ENCODE data around the gene SUGCT. TPM values are rescaled to one million over a fixed set of nuclear protein-coding genes. Genes with fewer than 3 reads are reported as not detected.

SUGCT gene
- total RNA-seq, 1 experiment from 2014 or later, result 1.3 TPM

DNA sequence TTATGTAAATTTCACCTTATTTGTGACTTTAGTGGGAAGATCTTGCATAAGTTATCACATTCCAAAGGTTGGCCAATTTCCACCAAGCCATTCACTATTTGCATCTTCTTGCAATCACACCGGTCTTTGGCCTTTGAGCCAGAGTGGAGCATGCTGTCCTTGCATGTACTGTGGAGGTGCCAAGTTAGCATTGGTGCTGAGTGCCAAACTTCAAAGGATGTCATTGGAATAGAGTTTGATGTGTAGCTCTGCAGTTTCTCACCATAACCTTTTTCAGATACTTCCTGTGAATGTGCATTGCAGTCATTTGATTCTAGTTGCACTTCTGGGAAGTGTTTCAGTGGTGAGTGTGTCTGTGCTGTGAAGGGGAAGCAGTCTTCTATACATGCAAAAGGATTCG, 620.6 kb downstream of the SUGCT start:
- DNase-seq (ENCODE audit: extremely low read depth, low read depth), result no peak

DNA sequence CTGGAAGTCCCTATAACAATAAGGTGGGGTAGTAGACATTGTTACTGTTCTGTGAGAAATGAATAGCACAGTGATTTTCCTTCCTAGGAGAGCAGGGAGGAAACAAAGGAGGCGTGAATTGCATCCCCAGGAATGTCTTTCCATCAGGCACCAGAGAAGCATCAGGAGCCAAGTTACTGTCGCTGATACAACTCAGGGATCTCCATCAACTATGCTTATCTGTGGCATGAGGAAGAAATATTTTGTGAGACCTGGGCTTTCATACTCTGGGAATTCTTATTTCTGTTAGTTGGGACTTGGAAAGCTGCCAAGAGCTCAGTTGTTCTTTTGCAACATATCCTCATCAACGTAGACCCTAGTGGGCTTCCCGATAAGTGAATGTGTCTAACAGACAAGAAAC, 622.3 kb downstream of the SUGCT start:
- no peak for DNase-seq (ENCODE audit: extremely low read depth, low read depth)

DNA sequence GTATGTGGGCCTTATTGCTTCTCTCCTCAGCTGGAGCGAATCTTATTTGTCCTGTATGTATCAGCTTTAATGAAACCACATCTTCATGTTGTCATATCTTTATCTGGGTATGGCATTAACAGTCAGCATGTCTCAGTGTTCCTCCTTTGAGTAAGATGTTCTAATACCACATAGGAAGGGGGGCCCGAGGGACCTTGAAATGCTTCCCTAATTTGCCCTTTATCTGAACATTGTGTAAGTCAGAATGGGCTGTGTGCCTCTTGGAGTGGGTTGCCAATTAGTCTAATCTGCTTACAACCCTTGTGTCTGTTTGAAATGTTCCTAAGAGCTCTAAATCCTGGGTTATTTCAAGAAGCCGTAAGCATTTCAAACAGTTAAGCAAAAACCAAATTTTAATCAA, 623.8 kb downstream of the SUGCT start:
- no peak for DNase-seq (ENCODE audit: extremely low read depth, low read depth)

DNA sequence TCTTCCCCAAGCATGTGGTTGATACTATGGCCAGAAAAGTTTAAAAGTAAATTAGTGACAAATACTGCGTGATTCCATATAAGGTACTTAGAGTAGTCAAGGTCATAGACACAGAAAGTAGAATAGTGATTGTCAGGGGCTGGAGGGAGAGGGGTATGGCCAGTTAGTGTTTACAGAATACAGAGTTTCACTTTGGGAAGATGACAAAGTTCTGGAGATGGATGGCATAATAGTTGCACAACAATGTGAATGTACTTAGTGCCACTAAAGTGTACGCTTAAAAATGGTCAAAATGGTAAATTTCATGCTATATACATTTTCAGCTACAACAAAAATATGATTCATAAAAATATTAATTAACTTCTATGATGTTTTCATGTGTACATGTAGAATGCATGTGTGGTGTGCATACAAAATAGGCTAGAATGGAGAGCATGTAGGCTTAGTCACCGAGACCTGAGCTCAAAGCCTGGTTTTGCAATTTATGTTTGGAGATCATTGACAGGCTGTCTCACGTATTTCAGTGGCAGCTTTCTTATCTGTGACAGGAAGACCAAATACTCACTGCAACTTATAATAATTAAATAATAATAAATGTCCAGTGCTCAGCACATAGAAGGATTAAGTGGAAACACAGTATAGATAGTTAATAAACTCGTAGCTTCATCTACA, 625.6 kb downstream of the SUGCT start:
- no peak for DNase-seq (ENCODE audit: extremely low read depth, low read depth)

DNA sequence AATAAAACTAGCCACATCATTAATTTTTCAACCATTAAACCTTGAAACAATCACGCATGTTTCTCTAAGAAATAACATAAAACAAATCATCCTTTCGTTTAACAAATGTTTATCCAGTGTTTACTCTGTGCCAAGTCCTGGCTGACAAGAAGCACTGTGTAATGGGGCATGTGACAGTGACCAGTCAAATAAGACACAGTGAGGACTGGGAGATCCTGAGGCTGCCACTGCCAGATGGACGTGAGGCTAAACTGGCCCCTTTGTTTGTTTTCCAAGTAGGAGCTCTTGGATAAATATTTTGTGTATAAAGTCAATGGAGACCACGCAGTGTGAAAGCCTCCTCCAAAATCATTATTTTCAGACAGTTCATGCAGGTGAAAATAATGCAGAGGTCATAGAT, 626.2 kb downstream of the SUGCT start:
- no peak for DNase-seq (ENCODE audit: extremely low read depth, low read depth)

DNA sequence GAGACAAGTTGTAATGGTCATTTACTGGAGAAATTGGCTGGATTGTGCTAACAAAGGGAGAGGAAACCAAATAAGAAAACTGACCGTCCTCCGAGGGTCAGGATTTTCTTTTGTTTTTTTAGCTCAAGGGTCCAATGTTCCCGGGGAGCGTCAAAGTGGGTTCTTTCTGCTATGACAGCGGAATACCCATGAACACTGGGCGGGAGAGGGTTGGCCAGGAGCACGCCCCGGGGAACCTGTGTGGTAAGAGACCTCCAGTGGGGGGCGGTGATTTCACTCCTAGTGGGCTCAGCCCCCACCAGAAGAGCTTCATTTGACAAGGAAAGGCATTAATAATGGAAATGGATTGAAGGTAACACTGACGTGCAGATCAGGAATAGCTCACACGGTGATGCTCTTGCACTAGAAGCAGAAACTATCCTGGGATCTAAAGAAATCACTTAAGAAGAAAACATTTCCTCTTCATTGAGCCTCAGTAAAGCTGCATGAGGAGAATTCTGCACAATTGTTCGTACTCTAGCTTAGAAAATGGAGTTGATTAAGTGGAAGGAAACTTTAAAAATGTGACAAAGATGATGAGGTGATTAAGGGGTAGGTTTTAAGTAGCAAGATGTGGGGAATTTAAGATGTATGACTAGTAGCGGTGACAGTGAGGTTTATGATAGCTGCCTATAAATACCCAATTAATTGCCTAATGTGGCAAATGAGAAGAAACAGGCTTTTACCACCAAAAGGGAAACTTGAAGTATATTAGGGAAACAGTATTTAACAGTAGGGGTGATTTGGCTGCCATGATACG, 627.2 kb downstream of the SUGCT start:
- DNase-seq (ENCODE audit: extremely low read depth, low read depth), result no peak

DNA sequence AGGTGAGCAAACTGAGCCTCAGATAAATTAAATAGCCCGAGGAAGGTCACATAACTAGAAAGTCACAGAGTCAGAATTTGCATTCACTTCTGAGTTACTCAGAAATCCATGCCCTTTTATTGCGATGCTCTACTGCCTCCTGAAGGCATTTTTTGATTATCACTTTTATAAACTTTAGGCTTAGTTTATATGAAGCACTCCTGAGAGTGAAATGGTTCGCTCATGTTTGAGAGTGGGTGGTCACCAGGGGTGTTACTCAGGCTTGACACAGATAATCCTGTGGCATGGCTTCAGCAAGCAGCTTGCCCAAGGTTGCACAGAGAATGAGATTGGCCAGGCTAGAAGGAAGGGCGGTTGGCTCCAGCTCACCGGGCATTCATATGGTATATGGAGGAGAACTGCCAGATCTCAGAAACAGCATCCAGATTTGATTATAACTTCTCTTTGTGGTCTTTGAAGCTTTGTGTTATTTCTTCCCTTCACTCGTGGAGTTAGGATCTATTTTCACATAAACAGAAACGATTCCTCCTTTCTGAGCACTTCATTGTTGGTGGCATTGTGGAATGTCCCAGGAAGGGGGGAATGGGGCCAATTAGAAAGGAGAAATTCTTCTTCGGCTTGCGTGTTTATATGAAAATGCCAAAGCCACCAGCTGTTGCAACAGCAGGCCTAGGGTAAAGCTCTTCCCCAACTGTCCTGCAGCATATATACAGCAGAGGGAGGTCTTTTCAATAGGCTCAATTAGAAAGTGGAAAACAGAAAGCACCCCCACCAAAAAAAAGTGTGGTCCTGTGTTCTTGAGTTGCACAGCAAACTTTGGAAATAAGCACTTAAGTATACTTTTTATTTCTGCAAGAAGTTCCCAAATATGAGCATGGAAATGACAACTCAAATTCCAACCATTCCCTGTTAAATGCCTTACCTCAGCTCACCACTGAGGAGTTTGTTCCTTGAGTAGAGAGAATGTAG, 628.8 kb downstream of the SUGCT start:
- peak; percentile 12 for DNase-seq (ENCODE audit: extremely low read depth, low read depth)

DNA sequence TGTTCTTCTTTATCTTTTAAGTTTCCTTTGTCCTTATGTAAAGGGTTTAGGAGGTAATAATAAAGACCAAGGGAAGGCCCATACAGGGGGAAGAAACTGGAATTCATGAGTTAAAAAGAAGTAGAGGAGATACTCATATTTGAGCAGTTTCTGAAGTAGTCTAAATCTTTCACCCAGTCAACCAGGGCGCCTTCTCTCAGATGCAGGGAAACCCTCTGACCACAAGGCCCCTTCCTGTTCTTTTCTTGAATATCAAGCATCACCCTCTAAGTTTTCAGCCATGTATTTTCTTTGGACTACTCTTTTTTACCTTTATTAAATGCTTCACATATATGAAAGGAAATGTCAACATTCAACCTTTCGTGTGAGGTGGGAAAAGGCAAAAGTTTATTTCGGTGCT, 630.8 kb downstream of the SUGCT start:
- DNase-seq (ENCODE audit: extremely low read depth, low read depth), result no peak

DNA sequence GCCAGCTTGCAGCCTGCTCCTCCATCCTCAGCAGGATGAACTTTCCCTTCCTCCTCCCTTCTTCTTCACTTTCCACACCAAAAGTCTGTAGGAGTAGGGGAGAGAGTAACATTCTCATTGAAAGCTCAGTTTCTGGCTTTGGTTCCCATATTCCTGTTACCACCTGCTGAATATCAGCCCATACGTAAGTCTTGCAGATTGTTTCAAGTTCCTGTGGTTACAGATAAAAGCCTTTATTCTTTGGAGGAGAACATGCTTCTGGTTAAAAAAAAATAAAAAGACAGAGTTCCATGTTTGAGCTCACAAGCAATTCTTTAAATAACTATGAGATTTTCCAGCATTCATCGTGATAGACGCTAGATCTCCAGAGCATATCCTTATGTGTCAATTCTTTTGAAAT, 637.3 kb downstream of the SUGCT start:
- no peak for DNase-seq (ENCODE audit: extremely low read depth, low read depth)

DNA sequence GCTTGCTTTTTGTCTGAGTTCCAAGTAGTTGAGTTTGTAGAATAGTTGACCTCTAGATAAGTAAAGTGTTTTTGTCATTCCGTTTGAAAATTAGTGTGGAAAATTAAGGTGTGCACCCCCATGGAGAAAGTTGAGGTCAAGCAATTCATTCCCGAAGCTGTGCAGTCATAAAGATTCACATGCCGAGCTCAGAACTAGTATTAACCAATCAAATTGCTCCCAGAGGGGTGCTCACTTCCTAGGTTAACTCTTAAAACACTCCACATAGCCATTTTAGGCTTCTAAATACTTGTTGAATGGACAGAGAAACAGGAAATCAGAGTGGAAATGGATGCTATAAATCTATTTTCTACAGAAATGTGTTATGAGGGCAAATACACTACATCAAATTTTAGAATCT, 638.9 kb downstream of the SUGCT start:
- no peak for DNase-seq (ENCODE audit: extremely low read depth, low read depth)

DNA sequence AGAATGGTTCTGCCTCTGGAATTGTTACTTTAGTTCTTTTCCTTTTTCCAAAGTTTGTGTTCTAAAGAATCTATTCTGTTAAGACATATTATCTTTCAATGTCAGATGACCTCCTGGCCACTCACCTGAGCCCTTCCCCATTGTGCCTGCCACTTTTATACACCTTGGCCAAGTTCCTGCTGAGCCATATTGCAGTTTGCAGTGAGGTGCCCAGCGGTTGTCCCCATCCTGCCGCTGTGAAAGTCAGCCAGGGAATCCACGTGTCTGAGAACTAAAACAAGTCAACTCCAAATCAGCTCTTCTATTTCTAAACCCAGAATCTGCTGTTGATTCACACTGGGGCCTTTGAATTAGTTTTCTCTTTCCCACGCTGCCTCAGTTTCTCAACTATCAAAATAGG, 641.1 kb downstream of the SUGCT start:
- no peak for DNase-seq (ENCODE audit: extremely low read depth, low read depth)

DNA sequence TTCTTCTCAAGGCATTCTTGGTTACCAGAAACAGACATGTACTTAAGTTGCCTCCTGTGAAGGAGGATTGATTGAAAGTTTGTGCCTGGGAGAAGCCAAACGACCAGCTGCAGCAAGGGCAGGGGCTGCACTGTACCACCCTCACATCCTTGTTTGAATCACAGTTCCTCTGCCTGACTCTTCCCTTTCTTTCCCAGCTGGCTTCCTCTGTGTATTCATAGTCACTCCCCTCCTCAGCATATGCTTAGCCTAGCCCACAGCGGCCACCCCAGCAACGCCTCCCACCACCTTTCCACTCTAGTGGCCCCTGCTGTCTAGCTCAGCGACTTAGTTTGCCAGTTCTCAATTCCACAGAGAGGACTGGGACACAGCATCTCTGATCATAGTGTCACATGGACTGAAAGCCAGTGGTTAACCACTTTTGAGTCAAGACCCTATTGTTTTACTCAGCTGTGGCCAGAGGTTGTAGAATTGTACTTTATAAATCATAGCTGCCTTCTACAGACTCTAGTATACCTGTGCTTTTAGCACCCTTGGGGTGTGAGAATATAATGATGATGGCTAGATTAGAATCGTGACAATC, 643.0 kb downstream of the SUGCT start:
- DNase-seq (ENCODE audit: extremely low read depth, low read depth), result no peak

DNA sequence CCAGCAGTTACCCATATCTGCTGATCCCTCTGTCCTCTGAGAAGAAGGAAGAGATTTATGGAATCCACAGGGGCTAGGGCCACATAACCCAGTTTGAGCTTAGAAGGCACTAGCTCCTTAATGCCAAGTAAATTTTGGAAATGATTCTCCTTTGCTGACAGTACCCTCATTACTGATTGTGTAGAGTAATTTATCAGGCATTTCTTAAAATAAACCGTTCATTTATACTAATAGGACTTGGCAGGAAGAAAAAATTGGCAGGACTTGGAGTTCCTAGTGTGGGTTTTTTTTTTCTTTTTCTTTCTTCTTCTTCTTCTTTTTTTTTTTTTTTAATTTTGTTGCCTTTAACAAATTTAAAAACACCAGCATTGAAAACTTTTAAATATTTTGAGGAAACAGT, 645.7 kb downstream of the SUGCT start:
- no peak for DNase-seq (ENCODE audit: extremely low read depth, low read depth)

DNA sequence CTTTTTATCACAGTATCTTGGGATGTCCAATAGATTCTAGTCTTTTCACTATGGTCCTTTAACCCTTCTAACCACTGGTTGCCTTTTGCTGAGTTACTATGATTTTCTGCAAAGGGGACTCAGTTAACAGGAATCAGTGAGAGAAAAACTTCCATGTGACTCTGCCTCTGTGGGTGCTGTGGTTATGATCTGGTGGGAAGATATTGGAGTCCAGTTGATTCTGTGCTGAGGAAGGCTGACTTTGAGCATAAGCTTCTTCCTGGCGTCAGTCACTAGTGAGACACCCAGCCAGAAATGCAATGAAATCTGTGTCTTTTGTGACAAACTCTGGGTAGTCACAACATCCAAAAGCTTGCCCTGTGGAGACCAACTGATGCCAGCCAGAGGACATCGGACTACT, 648.0 kb downstream of the SUGCT start:
- DNase-seq (ENCODE audit: extremely low read depth, low read depth), result no peak

DNA sequence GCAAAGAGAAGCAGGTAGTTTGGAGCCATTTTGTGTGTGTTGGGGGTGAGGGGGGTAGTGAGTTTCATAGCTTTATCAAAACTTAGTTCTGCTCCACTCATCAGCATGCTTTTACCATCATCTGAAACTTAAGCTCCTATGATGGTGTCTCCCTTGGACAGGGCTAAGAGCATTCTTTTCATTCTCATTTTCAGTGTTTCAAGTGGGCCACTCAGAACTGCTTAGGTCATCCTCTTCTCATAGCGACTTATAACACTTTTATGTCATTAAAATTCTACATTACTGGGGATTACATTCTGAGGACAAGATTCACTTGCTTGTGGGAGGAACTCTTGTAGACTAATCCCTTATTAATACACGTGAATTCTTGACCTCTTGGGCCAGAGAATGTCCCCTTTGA, 649.4 kb downstream of the SUGCT start:
- DNase-seq (ENCODE audit: extremely low read depth, low read depth), result no peak

DNA sequence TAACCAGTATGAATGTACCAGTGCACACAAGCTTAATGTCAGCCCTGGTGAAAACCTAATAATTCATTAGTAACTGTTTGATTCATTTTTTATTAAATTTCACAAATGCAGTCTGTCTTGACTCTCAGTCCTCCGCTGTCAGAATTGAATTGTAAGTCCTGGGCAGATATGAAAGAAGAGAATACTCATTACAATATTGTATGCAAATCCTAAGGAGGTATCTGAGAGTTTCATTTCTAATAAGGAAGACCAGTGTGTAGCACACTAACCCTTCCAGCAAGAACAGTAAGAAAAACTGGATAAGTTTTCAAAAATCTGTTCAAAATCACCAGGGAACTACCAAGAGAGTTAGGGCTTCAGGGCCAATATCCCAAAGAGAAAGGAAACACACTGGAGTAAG, 652.1 kb downstream of the SUGCT start:
- no peak for DNase-seq (ENCODE audit: extremely low read depth, low read depth)

DNA sequence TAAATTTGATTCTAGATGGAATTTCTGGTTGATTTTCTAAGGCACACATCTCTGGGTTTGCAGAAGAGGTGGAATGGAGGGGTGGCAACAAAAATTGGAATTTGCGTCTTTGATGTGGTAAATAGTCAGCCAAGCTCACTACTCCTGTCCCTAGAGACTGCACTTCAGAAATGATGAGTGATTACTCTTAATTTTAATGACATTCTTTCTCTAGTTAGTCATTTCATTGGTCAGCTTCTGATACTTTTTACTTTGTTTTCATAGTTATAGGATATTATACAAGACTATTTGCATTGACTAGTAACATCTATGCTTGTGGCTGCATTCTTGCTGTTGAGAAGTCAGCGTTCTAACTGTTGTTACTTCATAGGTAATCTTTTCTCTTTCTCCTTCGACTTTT, 658.3 kb downstream of the SUGCT start:
- no peak for DNase-seq (ENCODE audit: extremely low read depth, low read depth)

DNA sequence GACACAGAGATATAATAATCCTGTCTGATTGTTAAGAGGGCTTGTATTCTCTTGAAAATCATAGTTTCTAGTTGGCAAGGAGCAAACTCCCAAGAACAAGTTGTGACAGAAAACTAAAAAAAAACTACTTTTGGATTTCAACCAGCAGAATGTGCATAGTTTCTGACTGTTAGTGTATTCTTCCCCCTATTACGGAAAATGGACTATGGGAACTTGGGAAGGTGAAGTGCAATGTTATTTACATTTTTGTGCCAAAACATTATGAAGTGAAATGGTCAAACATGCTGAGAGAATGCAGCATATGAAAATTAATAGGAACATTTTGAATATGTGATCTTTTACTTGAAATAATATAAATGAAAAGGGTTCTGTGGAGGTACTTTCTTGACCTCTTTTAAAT, 660.8 kb downstream of the SUGCT start:
- DNase-seq (ENCODE audit: extremely low read depth, low read depth), result no peak

DNA sequence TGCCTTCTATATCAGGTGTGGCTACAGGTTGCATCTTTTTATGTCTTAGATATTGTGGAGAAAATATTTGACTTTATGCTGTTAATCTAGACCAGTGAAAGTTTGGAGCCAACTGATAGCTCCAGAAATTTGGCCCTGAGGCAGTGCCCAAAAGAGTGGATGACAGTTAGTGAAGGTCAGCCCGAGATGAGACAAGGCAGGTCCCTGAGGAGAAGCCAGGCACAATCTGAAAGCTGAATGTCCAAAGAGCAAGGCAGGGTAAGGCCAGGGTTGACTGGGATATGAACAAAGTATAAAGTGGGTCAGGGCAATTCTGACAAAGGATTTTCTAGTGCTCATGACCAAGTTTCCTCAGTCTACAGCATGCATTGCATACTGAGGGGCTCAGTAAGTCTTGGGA, 661.9 kb downstream of the SUGCT start:
- DNase-seq (ENCODE audit: extremely low read depth, low read depth), result no peak

DNA sequence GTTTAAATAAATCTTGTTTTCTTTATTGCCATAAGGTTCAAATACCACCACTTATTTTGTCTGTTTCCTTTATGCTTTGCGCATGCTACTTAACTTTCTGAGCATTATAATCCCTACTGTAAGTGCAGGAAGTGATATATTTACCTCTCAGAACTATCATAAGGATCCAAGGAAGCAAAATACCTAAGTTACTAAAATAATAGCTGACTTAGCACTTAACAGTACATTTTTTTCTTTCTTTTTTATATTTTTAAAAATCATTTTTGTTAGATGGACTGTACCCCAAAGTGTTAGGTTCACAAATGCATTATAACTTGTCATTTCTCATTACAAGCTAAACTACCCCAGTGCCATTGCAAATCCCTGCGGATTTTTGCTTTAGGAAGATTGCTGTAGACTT, 663.8 kb downstream of the SUGCT start:
- no peak for DNase-seq (ENCODE audit: extremely low read depth, low read depth)
